Panc1 (cell line): ENCODE data around the gene CALM1. TPM values are rescaled to one million over a fixed set of nuclear protein-coding genes. Genes with fewer than 3 reads are reported as not detected.

Experiments
- ATAC-seq: fragments of 200-7000 bp; cut with Tn5 transposase; 2 replicates; pipeline ENCODE4 v1.9.1; 2020; ENCODE audit warnings: mild to moderate bottlenecking, moderate library complexity
- BruUV-seq: library from RNA; stranded (reverse); fragments of 400-500 nt; replicated peaks from 2 replicates; lab custom pipeline; 2021; lab: Mats Ljungman, UMichigan
- CTCF ChIA-PET: fragments of 300-600 bp; sonication (Branson Sonifier 250); formaldehyde crosslinking; loops from one replicate; lab custom pipeline; 2022; ENCODE audit warnings: antibody characterized with exemption; lab: Charles Lee
- POLR2A ChIA-PET: fragments of 300-600 bp; sonication (Branson Sonifier 250); formaldehyde crosslinking; loops from one replicate; lab custom pipeline; 2022; ENCODE audit warnings: antibody characterized with exemption; lab: Charles Lee
- DNase-seq: peaks from one replicate; pipeline ENCODE4 v3.0.0-alpha.2; 2010; ENCODE audit warnings: low read depth, low spot score
- H3K27ac ChIP-seq: 2 replicates; pipeline ENCODE4 v1.5.1; 2011; ENCODE audit warnings: mild to moderate bottlenecking, low read length, inconsistent platforms
- H3K27me3 ChIP-seq: fragments of 200-500 bp; sonication (Bioruptor generic); 2 replicates; pipeline ENCODE4 v1.6.0; 2014; ENCODE audit warnings: low read length, inconsistent platforms; ENCODE audit not compliant: control insufficient read depth, insufficient read depth
- H3K36me3 ChIP-seq: fragments of 200-500 bp; sonication (Bioruptor generic); 2 replicates; pipeline ENCODE4 v1.5.1; 2014; ENCODE audit warnings: inconsistent platforms, mild to moderate bottlenecking, low read length, moderate library complexity; ENCODE audit not compliant: control insufficient read depth, insufficient read depth
- H3K4me1 ChIP-seq: 2 replicates; pipeline ENCODE4 v1.5.1; 2011; ENCODE audit warnings: inconsistent platforms, mild to moderate bottlenecking, low read length, moderate library complexity; ENCODE audit not compliant: control insufficient read depth, insufficient read depth
- H3K4me3 ChIP-seq, 2 experiments: 2 replicates each; pipeline ENCODE4 v1.5.1; 2011 to 2012; ENCODE audit warnings: low read depth in 2 of 2, low read length in 2 of 2, mild to moderate bottlenecking in 2 of 2, inconsistent platforms in 1 of 2, moderate library complexity in 1 of 2
- H3K9me3 ChIP-seq: fragments of 200-500 bp; sonication (Bioruptor generic); 2 replicates; pipeline ENCODE4 v1.5.1; 2014; ENCODE audit warnings: low read depth, mild to moderate bottlenecking, inconsistent platforms, low read length, moderate library complexity; ENCODE audit not compliant: control insufficient read depth, insufficient read depth
- CTCF ChIP-seq: fragments of 450-650 bp; IDR thresholded peaks from 2 replicates; pipeline ENCODE4 v1.5.1; 2017; ENCODE audit warnings: mild to moderate bottlenecking
- POLR2AphosphoS5 ChIP-seq: IDR thresholded peaks from 2 replicates; pipeline ENCODE4 v1.6.1; 2012; ENCODE audit warnings: mild to moderate bottlenecking, low read depth, low read length, moderate library complexity
- REST ChIP-seq, 2 experiments: IDR thresholded peaks; 2 replicates each; pipeline ENCODE4 v1.6.1; 2011 to 2012; ENCODE audit warnings: low read depth in 2 of 2, control low read depth in 1 of 2, low read length in 1 of 2, mild to moderate bottlenecking in 1 of 2, moderate library complexity in 1 of 2; ENCODE audit not compliant: insufficient read depth in 1 of 2
- SIN3A ChIP-seq: IDR thresholded peaks from 2 replicates; pipeline ENCODE4 v1.6.1; 2012; ENCODE audit warnings: low read depth, mild to moderate bottlenecking, low read length, moderate library complexity, borderline replicate concordance; ENCODE audit not compliant: insufficient read depth
- TCF7L2 ChIP-seq: IDR thresholded peaks from 2 replicates; pipeline ENCODE4 v1.6.1; 2011; ENCODE audit warnings: mild to moderate bottlenecking, low read depth, low read length, inconsistent platforms
- in situ Hi-C: cut with HindIII; loops from 2 replicates; pipeline ENCODE4 v1.10.0; 2016; ENCODE audit warnings: low sequenced_read_pairs, low pct_unique_long_range_greater_than_20kb
- intact Hi-C: fragments of 100-400 bp; cut with micrococcal nuclease; formaldehyde crosslinking; loops from one replicate; pipeline ENCODE4 v1.10.0; 2022; ENCODE audit not compliant: unreplicated experiment
- total RNA-seq: library from RNA; stranded (reverse); gene quantifications from one replicate; pipeline ENCODE4 v1.2.1, GENCODE V29; 2021; ENCODE audit not compliant: unreplicated experiment

The CALM1 gene
- total RNA-seq, 1 experiment from 2014 or later = 182 TPM

DNA sequence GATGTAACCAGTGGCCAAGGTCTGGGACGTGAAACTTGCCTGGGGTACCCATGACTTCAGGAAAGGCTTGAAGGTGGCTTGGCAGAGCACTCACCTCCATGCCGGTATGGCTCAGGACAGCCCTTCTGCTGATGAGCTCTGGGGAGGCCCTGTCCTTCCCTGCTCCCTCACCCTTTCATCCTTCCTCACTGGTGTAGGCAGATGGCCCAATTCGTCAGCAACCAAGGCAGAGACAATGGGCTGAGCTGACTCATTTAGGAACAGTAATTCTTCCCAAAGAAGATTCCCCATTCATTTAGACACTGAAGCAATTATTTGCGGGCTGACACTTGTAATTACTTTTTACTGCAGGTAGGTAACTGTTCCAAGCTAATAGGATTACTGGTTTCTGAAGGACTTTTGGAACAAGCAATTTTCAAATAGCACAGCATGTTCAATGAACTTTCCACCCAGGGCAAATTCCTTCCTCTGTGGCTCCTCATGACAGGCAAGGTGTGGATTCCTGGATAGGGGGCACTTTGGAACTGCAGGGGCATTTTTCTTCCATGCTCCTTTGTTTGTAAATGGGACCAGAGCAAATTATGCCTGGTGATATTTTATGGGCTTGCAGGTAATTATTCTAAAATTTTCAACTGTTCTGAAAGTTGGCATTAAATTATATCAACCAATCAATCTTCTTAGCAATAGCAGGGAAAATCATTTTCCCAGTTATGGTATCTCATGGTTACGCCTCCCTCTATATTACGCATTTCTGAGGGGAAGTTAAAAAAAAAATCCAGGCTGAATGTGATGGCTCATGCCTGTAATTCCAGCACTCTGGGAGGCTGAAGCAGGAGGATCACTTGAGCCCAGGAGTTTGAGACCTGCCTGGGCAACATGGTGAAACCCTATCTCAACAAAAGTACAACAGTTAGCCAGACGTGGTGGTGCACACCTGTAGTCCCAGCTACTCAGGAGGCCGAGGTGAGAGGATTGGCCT is 41.0 kb upstream of the CALM1 start:
- no peaks in the 10 kb centered on the region for H3K36me3 ChIP-seq
- ChIA-PET CTCF (no interaction called here), POLR2A (no interaction called here)
- no TSS peak for BruUV-seq
- in situ Hi-C loops = no loop called here
- ATAC-seq (no peak), DNase-seq (no peak)
- TF ChIP-seq TCF7L2 (no peak), REST (IDR thresholded peaks at IDR 0.05; ENCODE audit: insufficient read depth in 1 of 2, low read depth in 2 of 2, low read length in 1 of 2) (no peak), CTCF (no peak), SIN3A (no peak), POLR2AphosphoS5 (no peak)
- H3K27me3 ChIP-seq = no peaks in the 10 kb centered on the region
- H3K4me1 ChIP-seq = no peaks in the 10 kb centered on the region
- H3K9me3 ChIP-seq = no peaks in the 10 kb centered on the region
- H3K27ac ChIP-seq = no peak overlapping the region
- H3K4me3 ChIP-seq = no peak overlapping the region
- intact Hi-C loops = no loop called here

- intact Hi-C loops (no loop called here), in situ Hi-C loops (no loop called here)
- no peak for ATAC-seq
- no peaks in the 10 kb centered on the region for H3K27me3 ChIP-seq
- BruUV-seq = no TSS peak
- no peaks in the 10 kb centered on the region for H3K9me3 ChIP-seq
- DNase-seq = no peak
- TF ChIP-seq SIN3A (no peak), REST (IDR thresholded peaks at IDR 0.05; ENCODE audit: insufficient read depth in 1 of 2, low read depth in 2 of 2, low read length in 1 of 2) (no peak)
- no peaks in the 10 kb centered on the region for H3K4me1 ChIP-seq
- H3K27ac ChIP-seq = no peak overlapping the region
- POLR2A ChIA-PET = no interaction called here
- CTCF ChIA-PET = no interaction called here
- no peak overlapping the region for H3K4me3 ChIP-seq
- no peaks in the 10 kb centered on the region for H3K36me3 ChIP-seq
These were observed 39.9 kb upstream of the CALM1 start for GRCh38 chr14:90356925-90357324.
